Thyroid gland (tissue), 4 donors: ENCODE data around the gene TMEM31.

Experiments
- CTCF ChIP-seq, 6 experiments: fragments of 200-600 bp in 3 of 6; fragments of 450-650 bp in 3 of 6; sonication (generic) in 3 of 6; IDR thresholded peaks; one replicate each; pipeline ENCODE4 v1.5.1; 2016 to 2019; ENCODE audit warnings: antibody characterized with exemption in 6 of 6, mild to moderate bottlenecking in 2 of 6, inconsistent platforms in 1 of 6, moderate library complexity in 1 of 6
- POLR2A ChIP-seq, 2 donors: fragments of 450-650 bp; IDR thresholded peaks; one replicate each; pipeline ENCODE4 v1.6.1; 2017; ENCODE audit warnings: antibody characterized with exemption in 2 of 2, mild to moderate bottlenecking in 2 of 2, moderate library complexity in 1 of 2

- TF ChIP-seq CTCF (IDR thresholded peaks at IDR 0.05) (no peak), POLR2A (IDR thresholded peaks at IDR 0.05) (no peak)
These were observed 43.7 kb downstream of the TMEM31 start for GRCh38 chrX:103754401-103754800.
